OCI-LY1 (cell line): ENCODE data around the gene BCAP31.

ENCODE experiments used
- H2AFZ ChIP-seq: fragments of 200-600 bp; sonication (generic), shearing (Covaris generic); 2 replicates; pipeline ENCODE4 v1.6.0; 2014; ENCODE audit warnings: antibody characterized with exemption, mild to moderate bottlenecking, low read length
- H3F3A ChIP-seq: fragments of 200-600 bp; sonication (generic), shearing (Covaris generic); 2 replicates; pipeline ENCODE4 v1.6.0; 2014; ENCODE audit warnings: mild to moderate bottlenecking, antibody characterized with exemption, low read length, moderate library complexity; ENCODE audit not compliant: insufficient read depth
- H3K27ac ChIP-seq: fragments of 200-600 bp; sonication (generic); 2 replicates; pipeline ENCODE4 v1.5.1; 2014; ENCODE audit warnings: low read length, mixed run types, mild to moderate bottlenecking, low read depth; ENCODE audit not compliant: poor library complexity, severe bottlenecking
- H3K27me3 ChIP-seq: fragments of 200-600 bp; sonication (generic); 2 replicates; pipeline ENCODE4 v1.6.0; 2014; ENCODE audit warnings: antibody characterized with exemption, mild to moderate bottlenecking, low read length, moderate library complexity; ENCODE audit not compliant: insufficient read depth
- H3K36me3 ChIP-seq: fragments of 200-600 bp; sonication (generic); 2 replicates; pipeline ENCODE4 v1.6.1; 2014; ENCODE audit warnings: mild to moderate bottlenecking, antibody characterized with exemption, low read length, moderate library complexity, mixed read lengths; ENCODE audit not compliant: insufficient read depth
- H3K4me1 ChIP-seq: fragments of 200-600 bp; sonication (generic); 2 replicates; pipeline ENCODE4 v1.5.1; 2014; ENCODE audit warnings: mild to moderate bottlenecking, low read length, moderate library complexity; ENCODE audit not compliant: insufficient read depth, severe bottlenecking
- H3K4me2 ChIP-seq: fragments of 200-600 bp; sonication (generic), shearing (Covaris generic); 2 replicates; pipeline ENCODE4 v1.6.1; 2014; ENCODE audit warnings: low read length
- H3K4me3 ChIP-seq: fragments of 200-600 bp; sonication (generic); 2 replicates; pipeline ENCODE4 v1.5.1; 2014; ENCODE audit warnings: low read length, low read depth, mild to moderate bottlenecking, mixed read lengths; ENCODE audit not compliant: poor library complexity, severe bottlenecking
- H3K79me2 ChIP-seq: fragments of 200-600 bp; shearing (Covaris generic); 2 replicates; pipeline ENCODE4 v1.6.1; 2016; ENCODE audit warnings: mixed run types, low read length, mixed read lengths; ENCODE audit not compliant: insufficient read depth
- H3K9ac ChIP-seq: fragments of 200-600 bp; sonication (generic), shearing (Covaris generic); 2 replicates; pipeline ENCODE4 v1.6.1; 2014; ENCODE audit warnings: mild to moderate bottlenecking, low read length, mixed read lengths
- H3K9me2 ChIP-seq: fragments of 200-600 bp; sonication (generic), shearing (Covaris generic); 2 replicates; pipeline ENCODE4 v1.6.1; 2014; ENCODE audit warnings: low read depth, mild to moderate bottlenecking, low read length, mixed read lengths
- H3K9me3 ChIP-seq: fragments of 200-600 bp; shearing (Covaris generic); 2 replicates; pipeline ENCODE4 v1.6.1; 2014; ENCODE audit warnings: low read length, mixed read lengths
- H4K20me1 ChIP-seq: fragments of 200-600 bp; sonication (generic), shearing (Covaris generic); 2 replicates; pipeline ENCODE4 v1.6.0; 2016; ENCODE audit warnings: mild to moderate bottlenecking, low read length; ENCODE audit not compliant: insufficient read depth
- CTCF ChIP-seq: fragments of 200-600 bp; sonication (generic), shearing (Covaris generic); IDR thresholded peaks from 2 replicates; pipeline ENCODE4 v1.5.1; 2017; ENCODE audit warnings: mild to moderate bottlenecking, antibody characterized with exemption, low read length, moderate library complexity, mixed read lengths
- EZH2 ChIP-seq: fragments of 200-600 bp; sonication (generic), shearing (Covaris generic); IDR thresholded peaks from 2 replicates; pipeline ENCODE4 v1.8.0; 2017; ENCODE audit warnings: borderline replicate concordance, mixed run types, mild to moderate bottlenecking, antibody characterized with exemption, low read length, moderate library complexity, mixed read lengths

The BCAP31 gene

GRCh38 chrX:153723351-153724251, 586 bp downstream of the BCAP31 start:
- TF ChIP-seq EZH2: no peak
- TF ChIP-seq CTCF: peak; percentile 51
- peaks cover 28% of the 10 kb centered on the region for H3K36me3 ChIP-seq
- H3K9me2 ChIP-seq: no peaks in the 10 kb centered on the region
- no peaks in the 10 kb centered on the region for H3K79me2 ChIP-seq
- no peaks in the 10 kb centered on the region for H4K20me1 ChIP-seq
- H2AFZ ChIP-seq: no peak overlapping the region
- H3K4me1 ChIP-seq: peaks cover 42% of the 10 kb centered on the region
- H3K9me3 ChIP-seq: no peaks in the 10 kb centered on the region
- peak overlapping the region; percentile 30 for H3K27ac ChIP-seq
- peak overlapping the region; percentile 80 for H3K4me2 ChIP-seq
- H3K9ac ChIP-seq: peak overlapping the region; percentile 85
- no peaks in the 10 kb centered on the region for H3F3A ChIP-seq
- peak overlapping the region; percentile 91 for H3K4me3 ChIP-seq
- no peaks in the 10 kb centered on the region for H3K27me3 ChIP-seq

- peak overlapping the region; percentile 85 for H3K9ac ChIP-seq
- no peak overlapping the region for H2AFZ ChIP-seq
- TF ChIP-seq CTCF: no peak
- no peak for TF ChIP-seq EZH2
- no peaks in the 10 kb centered on the region for H3F3A ChIP-seq
- H3K4me2 ChIP-seq: peak overlapping the region; percentile 80
- H4K20me1 ChIP-seq: no peaks in the 10 kb centered on the region
- no peaks in the 10 kb centered on the region for H3K9me2 ChIP-seq
- H3K4me3 ChIP-seq: peak overlapping the region; percentile 91
- H3K4me1 ChIP-seq: peaks cover 42% of the 10 kb centered on the region
- H3K27ac ChIP-seq: peak overlapping the region; percentile 30
- H3K79me2 ChIP-seq: no peaks in the 10 kb centered on the region
- H3K27me3 ChIP-seq: no peaks in the 10 kb centered on the region
- peaks cover 32% of the 10 kb centered on the region for H3K36me3 ChIP-seq
- H3K9me3 ChIP-seq: no peaks in the 10 kb centered on the region
Observed at GRCh38 chrX:153722704-153723350, 1.4 kb downstream of the BCAP31 start.

- Histone ChIP-seq H3K4me3 (no peak overlapping the region), H3K9me2 (no peaks in the 10 kb centered on the region), H3K4me2 (no peak overlapping the region), H3K4me1 (peaks cover 11% of the 10 kb centered on the region), H4K20me1 (no peaks in the 10 kb centered on the region), H3K27me3 (no peaks in the 10 kb centered on the region), H3K9me3 (no peaks in the 10 kb centered on the region), H3K79me2 (no peaks in the 10 kb centered on the region), H2AFZ (no peak overlapping the region), H3K9ac (no peak overlapping the region), H3F3A (no peaks in the 10 kb centered on the region), H3K36me3 (peaks cover 51% of the 10 kb centered on the region), H3K27ac (no peak overlapping the region)
- no peak for TF ChIP-seq EZH2
- TF ChIP-seq CTCF: no peak
Observed at GRCh38 chrX:153719701-153720100, 4.5 kb downstream of the BCAP31 start.
